CD4-positive, alpha-beta T cell treated with Interleukin-1 beta for 1 hour (primary cell): ENCODE data around the gene AGPS.

Source experiments
- DNase-seq, 2 donors: peaks; one replicate each; pipeline ENCODE4 v3.0.0-alpha.2; 2020 to 2022

AGPS gene

DNA sequence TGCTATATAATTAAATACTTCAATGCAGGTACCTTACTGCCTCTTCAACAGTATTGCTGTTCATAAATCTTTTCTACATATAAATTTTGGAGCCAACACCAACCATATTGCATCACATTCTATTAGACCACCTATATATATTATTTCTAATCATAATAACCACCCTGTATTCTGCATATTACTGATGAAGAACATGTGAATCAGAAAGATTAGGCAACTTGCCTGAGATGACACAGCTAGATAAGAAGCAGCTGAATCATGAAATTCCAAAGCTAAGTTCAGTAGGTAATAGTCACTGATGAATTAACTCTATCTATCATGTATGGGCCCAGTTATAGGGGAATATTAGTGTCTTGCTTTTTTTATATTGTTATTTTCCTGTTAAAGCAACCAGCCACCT is 161.8 kb downstream of the AGPS start:
- DNase-seq = no peak

DNA sequence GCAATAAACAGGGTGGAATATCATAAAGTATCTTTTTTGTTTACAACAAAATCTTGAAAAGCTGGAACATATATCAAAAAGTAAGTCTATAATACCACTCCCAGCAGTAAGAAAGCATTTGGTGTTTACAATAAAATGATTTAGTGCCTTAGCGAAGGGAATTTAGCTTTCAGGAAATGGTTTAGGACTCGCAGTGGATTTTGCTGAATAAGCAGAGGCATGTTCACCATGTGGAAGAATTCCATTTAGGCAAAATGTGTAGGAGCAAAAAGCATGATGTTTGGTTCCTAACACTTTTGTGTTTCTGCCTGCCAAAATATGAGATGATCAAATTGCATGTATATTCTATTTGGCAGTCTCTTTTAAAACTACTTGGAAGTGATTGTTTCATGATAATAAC is 163.6 kb downstream of the AGPS start:
- no peak for DNase-seq

DNA sequence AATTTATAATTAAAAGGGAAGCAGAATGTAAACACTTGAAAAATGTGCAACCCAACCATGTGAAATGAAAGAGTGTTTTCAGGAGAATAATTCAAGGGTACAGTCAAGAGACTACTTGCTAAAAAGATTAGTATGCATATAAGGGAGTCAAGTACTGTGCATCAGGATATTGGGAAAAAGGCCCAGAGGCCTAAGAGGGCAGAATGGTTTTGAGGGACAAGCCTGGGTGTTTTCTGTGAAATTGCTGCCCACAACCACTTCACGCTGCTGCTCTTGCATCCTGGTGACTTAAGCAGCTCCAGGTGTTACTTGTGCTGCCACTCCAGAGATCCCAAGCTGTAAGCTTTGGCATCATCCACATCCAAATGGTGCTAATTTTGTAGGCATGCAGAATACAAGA is 165.2 kb downstream of the AGPS start:
- DNase-seq = no peak

DNA sequence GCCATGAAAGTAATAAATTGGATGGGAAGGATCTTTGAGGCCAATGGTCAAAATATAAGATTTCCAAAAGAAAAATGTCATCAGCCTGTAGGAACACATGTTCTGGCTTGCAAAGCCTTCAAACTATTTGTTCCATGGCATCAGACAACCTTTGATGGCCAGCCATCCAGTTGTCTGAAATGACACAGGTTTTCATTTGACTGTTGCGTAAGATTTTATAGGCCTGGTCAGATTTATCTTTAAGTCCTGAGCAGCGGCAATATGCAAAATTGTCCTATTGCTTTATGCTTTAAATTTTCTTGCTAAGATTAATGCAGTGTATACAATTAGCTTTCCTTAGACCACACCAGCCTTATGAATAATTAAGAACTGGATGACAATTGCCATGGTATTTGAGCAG is 167.1 kb downstream of the AGPS start:
- DNase-seq = no peak

DNA sequence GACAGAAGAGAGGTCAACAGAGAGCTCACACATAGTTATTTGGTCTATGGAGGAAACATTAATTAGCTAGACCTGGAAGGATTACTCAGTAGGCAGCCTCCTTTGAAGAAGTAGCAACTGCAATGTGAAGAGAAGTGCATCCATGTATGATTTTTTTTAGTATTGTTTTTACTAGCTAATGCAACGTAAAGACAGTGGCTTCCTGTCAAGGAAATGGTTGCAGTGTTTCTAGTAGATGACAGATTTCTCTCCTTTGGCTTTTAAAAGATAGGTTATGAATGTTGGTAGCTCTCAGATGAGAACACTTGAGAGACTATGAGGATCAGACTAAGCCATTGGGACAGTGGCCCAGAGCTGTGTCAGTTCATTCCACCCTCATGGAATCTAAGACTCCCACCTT is 175.8 kb downstream of the AGPS start:
- no peak for DNase-seq

DNA sequence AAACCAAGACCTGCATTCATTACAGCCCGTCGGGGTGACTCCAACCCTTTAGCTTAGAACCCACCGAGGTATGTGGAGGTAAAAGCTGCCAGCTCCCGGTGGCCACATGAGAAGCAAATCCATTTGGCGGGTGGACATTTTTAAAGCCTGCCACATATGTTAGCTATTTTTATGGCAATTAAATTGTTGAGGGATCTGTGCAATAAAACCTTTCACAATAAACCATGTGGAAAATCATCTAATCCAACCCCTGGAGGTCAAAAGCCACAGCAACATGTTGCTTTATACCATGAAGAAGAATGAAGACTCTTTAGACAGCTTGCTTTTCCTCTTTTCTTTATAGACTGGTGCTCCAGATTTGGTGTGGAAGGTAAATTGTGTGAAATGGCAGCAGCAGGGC is 176.3 kb downstream of the AGPS start:
- DNase-seq = no peak

DNA sequence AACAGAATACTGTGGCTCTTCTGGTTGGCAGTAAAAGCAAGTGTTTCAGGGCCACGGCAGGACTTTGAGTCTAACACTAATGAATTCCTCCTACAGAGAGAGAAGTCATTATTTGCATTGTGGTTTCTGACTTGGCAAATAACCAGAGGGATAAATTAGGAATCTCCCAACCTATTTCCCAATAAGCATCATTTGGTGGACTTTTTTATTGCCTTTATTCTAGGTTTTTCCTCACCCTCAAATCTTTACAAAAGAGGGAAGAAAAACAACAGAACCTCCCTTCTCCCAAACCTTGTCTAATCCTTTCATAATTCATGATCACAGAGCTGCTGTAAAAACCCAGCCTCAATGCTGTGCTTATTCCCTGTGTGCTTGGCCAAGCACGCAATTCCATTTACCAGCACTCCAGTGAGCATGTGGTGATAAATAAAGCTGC is 179.7 kb downstream of the AGPS start:
- no peak for DNase-seq

DNA sequence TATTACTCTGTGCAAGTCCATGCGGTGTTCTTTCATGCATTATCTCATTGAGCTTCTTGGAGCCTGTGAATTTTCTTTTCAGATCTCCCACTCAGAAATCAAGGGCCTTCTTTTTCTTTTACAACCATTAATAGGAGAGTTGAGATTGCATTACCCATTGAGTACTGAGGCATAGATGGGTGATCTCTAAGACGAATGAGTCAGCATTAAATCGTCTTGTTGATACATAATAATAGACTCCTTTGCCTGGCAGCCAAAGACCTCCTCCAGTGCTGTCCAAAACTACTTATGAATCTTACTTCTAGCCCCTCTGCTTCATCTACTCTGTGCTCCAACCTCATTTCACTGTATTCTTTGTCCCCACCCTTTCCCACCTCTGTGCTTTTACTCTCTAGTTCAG is 180.5 kb downstream of the AGPS start:
- DNase-seq = no peak

DNA sequence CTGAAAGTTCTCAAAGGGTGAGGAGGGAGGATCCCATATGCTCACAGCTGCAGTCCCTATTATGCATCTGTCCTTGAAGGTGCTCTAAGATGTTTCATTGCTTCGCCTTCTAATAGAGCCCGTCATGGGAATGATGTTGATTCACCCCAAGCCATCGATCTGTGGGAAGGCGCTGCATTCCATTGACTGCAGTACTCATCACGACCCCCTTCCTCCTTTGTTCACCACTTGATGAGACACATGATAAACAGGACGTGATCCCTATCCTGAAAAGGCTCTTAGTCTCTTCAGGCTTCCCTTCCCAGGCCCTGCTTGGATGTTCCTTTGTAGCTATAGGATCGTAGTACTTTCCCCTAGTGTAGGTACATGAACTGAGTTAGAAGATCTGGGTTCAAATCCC is 181.8 kb downstream of the AGPS start:
- DNase-seq = no peak

DNA sequence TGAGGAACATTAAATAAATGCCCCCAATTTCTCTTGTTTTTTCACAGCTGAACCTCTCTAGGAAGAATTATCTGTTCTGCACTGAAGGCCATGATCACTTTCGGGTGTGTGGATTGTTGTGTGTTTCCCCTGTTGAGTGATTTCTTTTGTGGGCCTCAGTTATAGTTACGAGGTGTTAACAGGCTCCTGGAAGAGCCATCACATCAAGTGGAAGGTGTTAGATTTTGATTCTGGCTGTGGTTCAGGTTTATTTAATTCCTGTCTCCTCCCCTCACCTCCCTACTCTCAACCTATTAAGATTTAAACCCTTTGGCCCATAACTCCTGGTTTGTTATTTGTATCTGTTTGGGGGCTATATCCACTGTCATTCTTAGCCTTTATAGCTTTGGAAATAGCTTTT is 182.8 kb downstream of the AGPS start:
- DNase-seq = no peak

DNA sequence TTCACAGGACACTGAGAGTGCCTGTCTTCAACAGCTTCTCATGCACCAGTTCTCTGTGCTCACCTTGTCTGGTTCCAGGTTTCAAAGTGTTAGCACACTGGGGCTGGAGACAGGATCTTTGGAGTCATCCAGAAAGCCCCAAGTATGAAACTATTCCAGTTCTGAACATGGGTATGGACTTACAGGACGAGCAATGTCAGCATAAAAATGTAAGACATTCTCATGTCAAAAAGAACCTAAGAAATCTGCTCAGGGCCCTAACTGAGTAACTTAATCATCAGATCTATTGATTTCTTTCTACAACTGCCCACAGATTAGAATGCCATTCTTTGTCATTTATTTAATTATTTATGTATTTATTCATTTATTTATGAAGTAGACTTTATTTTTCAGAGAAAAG is 184.5 kb downstream of the AGPS start:
- no peak for DNase-seq

DNA sequence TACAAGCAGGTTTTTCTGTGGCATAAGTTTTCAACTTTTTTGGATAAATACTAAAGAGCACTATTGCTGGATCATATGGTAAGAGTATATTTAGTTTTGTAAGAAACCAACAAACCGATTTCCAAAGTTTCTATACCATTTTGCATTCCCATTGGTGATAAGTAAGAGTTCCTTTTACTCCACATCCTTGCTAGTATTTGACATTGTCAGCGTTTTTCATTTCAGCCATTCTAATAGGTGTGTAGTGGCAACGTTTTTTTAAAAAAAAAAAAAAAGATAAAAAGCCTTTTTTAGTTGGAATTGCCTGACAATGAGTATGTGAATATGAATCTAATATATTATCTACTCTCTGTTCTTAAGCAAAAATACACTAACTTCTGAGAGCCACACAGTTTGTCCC is 185.9 kb downstream of the AGPS start:
- no peak for DNase-seq

DNA sequence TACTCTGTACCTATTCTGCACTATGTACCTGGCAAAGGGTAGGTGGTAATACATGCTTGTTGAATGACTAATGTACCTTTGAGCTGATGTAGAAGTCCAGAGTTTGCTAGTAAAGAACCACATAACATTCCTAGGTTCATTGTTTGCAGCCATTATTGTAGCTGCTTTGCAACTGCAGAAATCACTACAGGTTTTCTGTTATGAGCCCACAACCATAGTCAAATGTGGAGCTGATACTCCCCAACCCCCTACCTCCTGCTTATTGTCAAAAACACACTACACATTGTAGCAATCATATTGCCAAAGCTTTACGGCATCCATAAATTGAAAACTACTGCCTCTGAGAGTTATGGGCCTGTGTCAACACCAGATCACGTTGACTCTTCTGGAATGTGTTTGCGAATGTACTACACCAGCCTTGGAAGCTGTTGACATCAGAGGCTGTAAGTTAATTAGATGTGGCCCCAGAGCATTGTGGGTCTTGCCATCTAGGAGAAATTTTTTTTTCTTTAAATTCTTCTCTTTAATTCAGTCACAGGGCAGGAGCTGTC is 187.0 kb downstream of the AGPS start:
- DNase-seq = no peak

DNA sequence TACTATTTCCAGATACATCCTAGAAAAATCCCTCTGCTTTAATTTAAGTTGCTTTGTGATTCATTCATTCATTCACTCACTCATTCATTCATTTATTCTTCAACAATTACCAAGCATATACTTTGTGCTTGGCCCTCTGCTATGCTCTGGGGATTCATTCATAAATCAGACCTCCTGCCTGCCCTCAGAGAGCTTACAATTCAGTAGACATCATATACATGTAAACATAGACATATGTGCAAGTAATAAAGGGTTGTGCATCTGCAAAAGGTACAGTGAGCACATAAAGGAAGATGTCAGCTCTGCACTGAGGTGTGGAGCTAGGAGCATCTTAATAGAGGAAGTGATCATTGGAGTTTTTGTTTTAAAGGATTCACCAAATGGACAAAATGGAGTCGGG is 189.4 kb downstream of the AGPS start:
- no peak for DNase-seq

DNA sequence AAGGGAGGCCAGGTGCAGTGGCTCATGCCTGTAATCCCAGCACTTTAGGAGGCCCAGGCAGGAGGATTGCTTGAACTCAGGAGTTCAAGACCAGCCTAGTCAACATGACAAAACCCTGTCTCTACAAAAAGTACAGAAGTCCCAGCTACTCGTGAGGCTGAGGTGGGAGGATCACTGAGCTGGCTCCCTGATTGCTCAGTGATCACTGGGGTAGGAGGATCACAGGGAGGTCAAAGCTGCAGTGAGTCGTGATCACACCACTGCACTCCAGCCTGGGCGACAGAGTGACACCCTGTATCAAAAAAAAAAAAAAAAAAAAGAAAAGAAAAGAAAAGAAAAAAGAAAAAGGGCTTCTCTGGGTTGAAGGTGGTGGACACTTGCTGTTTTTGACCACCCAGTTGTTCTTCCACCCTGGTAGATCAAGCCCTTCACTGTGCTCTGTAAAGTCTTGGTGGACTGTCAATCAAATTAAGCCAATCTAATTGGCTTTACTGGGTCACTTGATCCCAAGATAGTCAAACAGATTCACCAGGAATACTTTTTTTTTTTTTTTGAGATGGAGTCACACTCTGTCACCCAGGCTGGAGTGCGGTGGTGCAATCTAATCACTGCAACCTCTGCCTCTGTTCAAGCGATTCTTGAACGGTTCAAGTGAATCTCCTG is 191.6 kb downstream of the AGPS start:
- DNase-seq = no peak

DNA sequence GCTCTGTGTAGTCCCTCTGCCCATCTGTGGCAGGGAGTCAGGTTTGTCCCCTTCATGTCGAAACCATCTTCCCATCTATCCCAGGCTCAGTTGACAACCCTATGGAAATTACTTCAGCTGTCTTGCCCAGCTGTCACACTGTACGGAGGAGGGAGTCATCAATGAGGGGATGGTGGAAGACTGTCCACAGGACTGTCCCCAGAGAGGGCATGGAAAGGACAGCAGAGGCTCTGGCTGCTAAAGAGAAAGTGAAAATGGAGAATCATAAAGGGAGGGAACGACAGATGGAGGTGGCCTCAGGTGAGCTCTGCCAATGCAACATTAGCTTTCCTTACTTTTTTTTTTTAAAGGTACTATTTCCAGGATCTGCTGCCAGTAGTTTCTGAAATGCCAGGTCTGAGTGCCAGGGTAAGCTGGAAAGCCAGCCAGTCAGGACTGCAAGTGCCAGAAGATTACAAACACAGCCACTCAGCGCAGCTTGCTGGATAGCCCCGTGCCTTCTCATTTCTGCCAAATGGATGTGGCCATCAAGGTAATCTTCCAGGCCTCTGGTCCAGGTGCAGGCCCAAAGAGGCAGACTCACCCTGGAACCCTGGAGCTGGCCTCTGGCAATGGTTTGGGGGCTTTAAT is 192.8 kb downstream of the AGPS start:
- no peak for DNase-seq

DNA sequence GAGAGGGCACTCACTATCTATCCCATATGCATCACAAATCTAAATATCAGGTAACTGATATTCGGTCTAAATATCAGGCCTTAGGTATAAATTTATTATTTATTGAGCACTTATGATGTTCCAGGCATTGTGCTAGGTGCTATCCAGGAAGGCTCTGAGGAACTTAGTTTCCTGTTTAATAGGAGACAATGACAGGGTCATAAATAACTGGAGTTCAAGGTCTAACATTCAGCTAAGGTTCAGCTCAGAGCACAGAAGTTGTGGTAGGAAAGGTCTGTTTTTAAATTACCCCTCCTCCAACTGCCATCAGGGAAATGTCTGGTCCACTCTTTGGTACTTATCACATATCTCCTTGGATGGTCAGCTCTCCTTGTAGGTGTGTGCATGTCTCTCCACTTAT is 193.6 kb downstream of the AGPS start:
- DNase-seq = no peak

DNA sequence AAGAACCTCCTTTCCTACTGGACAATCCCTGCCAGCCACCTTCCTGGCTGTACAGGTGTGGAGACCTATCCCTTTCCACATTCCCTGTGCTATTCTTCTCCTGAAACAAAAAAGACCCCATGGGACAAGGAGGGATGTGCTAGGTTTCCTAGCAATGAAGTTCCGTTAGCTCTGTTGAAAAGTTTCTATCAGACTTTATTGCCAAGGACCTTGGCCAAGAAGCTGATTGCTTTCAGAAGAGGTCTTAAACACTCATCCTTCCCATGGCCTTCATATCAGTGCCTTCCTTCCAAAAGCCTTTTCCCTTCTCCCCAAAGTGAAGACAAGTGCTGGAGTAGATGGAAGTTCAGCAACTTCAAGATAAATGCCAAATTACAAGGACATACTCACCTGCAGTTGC is 194.8 kb downstream of the AGPS start:
- DNase-seq = no peak

DNA sequence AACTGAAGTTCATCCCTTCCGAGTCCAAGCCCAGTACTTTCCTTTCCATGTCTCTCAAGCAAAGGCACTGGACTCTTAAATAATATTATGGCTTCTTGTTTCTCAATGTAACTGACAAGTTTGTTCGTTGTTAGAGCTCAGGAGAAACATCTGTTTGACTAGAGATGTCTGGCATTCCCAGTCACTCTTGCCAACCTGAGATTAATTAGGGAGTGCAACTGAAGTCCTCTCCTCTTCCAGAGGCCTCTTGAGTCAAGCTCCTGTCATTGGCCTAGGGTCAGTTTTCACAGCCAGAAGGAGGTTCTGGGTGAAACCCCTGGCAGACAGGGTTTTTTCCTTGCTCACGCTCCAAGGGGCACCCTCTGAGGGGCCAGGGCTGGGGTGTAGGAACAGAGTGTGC is 196.1 kb downstream of the AGPS start:
- DNase-seq = no peak

DNA sequence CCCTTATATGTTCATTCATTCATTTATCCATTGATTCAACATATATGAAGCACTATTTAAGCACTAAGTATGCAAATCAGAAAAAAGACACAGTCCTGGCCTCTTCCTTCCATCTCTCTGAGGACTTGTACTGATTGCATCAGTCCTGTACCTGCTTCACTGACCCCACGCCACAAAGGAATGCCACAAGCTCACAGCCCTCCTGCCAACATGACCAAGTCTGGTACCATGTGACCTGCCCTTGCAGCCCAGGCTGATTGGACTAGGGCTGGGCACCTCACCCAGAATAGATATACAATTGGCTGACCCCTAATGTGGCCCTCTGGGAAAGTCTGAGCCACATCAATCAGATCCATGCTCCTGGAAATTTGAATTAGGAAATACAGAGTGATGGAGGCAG is 196.6 kb downstream of the AGPS start:
- no peak for DNase-seq

DNA sequence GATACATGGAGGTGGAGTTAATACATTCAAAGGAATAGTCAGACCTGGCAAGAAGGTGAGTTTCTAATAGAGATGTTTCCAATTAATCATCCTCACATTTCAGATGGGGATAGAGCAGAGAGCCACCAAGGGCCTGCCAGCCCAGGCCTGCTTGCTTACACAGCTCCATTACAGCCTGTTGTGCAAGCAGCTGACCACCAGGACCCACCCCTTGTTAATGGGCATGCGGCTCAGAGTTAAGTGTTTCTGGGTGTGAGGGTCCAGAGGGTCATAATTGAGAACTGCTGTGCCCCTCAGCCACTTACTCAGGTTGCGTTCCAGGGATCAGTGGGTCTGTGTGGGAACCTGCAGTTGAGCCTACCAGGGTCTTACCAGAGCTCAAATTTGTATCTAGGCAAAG is 199.8 kb downstream of the AGPS start:
- no peak for DNase-seq

DNA sequence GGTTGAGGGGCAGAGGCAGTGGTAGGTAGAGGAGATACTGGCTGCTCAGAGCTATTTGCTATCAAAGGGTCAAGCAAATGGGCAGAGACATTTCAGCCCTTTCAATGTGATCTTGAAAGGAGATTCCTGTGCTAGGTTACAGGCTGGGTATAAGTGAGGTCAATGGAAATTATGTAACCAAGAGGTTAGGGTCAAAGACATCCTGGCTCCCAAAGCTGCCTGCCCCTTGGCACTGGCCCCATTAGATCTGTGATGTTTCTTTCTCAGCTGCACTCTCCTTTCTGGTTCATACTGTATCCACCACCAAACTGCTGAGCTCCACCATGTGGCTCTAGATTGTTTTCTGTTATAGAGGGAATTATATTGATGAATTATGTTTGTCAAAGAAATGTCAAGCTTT is 200.4 kb downstream of the AGPS start:
- DNase-seq = no peak

DNA sequence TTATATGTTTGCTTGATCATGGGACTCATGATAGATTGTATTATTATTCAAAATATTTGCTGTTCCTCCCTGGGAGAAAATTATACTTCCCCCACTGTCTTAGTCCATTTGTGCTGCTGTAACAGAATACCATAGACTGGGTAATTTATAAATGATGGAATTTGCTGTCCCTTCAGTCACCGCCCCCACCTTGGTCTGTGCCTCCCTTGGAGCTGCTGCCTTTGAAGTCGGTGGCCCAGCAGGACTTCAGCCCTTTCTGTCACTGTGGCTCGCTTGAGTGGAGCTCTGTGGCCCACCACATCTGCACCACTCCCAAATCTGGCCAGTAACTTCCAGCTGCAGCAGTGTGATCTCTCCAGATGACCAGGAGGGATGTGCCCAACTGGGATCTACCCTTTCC is 200.8 kb downstream of the AGPS start:
- DNase-seq = no peak
